HCT116 (cell line): ENCODE measurements around the gene PIWIL4. TPM values are rescaled to one million over a fixed set of nuclear protein-coding genes. Genes with fewer than 3 reads are reported as not detected.

ENCODE experiments used
- ATAC-seq: fragments of 200-7000 bp; cut with Tn5 transposase; 2 replicates; pipeline ENCODE4 v1.9.1; 2020; ENCODE audit warnings: mild to moderate bottlenecking, moderate library complexity
- BruUV-seq: library from RNA; stranded (reverse); fragments of 400-500 nt; replicated peaks from 2 replicates; lab custom pipeline; 2021; lab: Mats Ljungman, UMichigan
- CTCF ChIA-PET: fragments of 300-600 bp; sonication (Branson Sonifier 250); formaldehyde crosslinking; loops from one replicate; lab custom pipeline; 2021; ENCODE audit warnings: antibody characterized with exemption; lab: Charles Lee
- POLR2A ChIA-PET: fragments of 300-600, 350-600 bp; sonication (Branson Sonifier 250); formaldehyde crosslinking; loops from one replicate; lab custom pipeline; 2021; ENCODE audit warnings: antibody characterized with exemption; lab: Charles Lee
- RAD21 ChIA-PET, 2 experiments: fragments of 300-600 bp; sonication (Branson Sonifier 250); formaldehyde crosslinking; loops; one replicate each; lab custom pipeline; 2023; ENCODE audit warnings: low total read pairs in 2 of 2; ENCODE audit not compliant: uncharacterized antibody in 2 of 2, unreplicated experiment in 2 of 2, low non-redundant PET in 1 of 2; lab: Charles Lee
- DNase-seq: peaks from one replicate; pipeline ENCODE4 v3.0.0-alpha.2; 2010; ENCODE audit warnings: low read depth, low spot score
- H2AFZ ChIP-seq: fragments of 200-600 bp; shearing (Covaris generic), sonication (generic); 2 replicates; pipeline ENCODE4 v1.6.1; 2017; ENCODE audit warnings: low read depth, mixed run types, mixed read lengths, antibody characterized with exemption, low read length; ENCODE audit not compliant: poor library complexity, severe bottlenecking
- H3K27ac ChIP-seq: 2 replicates; pipeline ENCODE4 v1.5.1; 2012; ENCODE audit warnings: low read depth, low read length
- H3K27me3 ChIP-seq: fragments of 200-600 bp; sonication (generic); 2 replicates; pipeline ENCODE4 v1.6.1; 2016; ENCODE audit warnings: mixed run types, low read length, mixed read lengths; ENCODE audit not compliant: insufficient read depth
- H3K36me3 ChIP-seq, 2 experiments: fragments of 200-500 bp in 1 of 2; fragments of 200-600 bp in 1 of 2; sonication (Bioruptor generic) in 1 of 2; sonication (generic) in 1 of 2; 2 replicates each; pipeline versions ENCODE4 v1.5.1 to v1.6.1; 2014 to 2016; ENCODE audit warnings: low read length in 2 of 2, inconsistent platforms in 1 of 2, mixed read lengths in 1 of 2, mixed run types in 1 of 2; ENCODE audit not compliant: insufficient read depth in 2 of 2, control insufficient read depth in 1 of 2
- H3K4me1 ChIP-seq, 2 experiments: fragments of 200-600 bp in 1 of 2; sonication (generic) in 1 of 2; 2 replicates each; pipeline versions ENCODE4 v1.5.1 to v1.6.1; 2012 to 2017; ENCODE audit warnings: low read length in 2 of 2, inconsistent platforms in 1 of 2, mild to moderate bottlenecking in 1 of 2, mixed read lengths in 1 of 2, mixed run types in 1 of 2, moderate library complexity in 1 of 2; ENCODE audit not compliant: insufficient read depth in 2 of 2, control insufficient read depth in 1 of 2
- H3K4me2 ChIP-seq: fragments of 200-600 bp; sonication (generic); 2 replicates; pipeline ENCODE4 v1.6.1; 2017; ENCODE audit warnings: mixed run types, low read length, mixed read lengths
- H3K4me3 ChIP-seq, 2 experiments: fragments of 200-600 bp in 1 of 2; sonication (generic) in 1 of 2; replicated peaks in 1 of 2; 2 replicates each; pipeline ENCODE4 v1.5.1; 2011 to 2016; ENCODE audit warnings: low read length in 2 of 2, control low read depth in 1 of 2, low read depth in 1 of 2, mild to moderate bottlenecking in 1 of 2, mixed read lengths in 1 of 2, mixed run types in 1 of 2
- H3K79me2 ChIP-seq: fragments of 200-600 bp; sonication (generic); 2 replicates; pipeline ENCODE4 v1.6.1; 2017; ENCODE audit warnings: mild to moderate bottlenecking, mixed run types, low read length, moderate library complexity, mixed read lengths; ENCODE audit not compliant: insufficient read depth
- H3K9ac ChIP-seq: fragments of 200-600 bp; sonication (generic); 2 replicates; pipeline ENCODE4 v1.6.1; 2016; ENCODE audit warnings: low read length, mixed read lengths
- H3K9me2 ChIP-seq: fragments of 200-600 bp; sonication (generic), shearing (Covaris generic); 2 replicates; pipeline ENCODE4 v1.6.1; 2017; ENCODE audit warnings: mixed run types, mild to moderate bottlenecking, moderate library complexity; ENCODE audit not compliant: insufficient read depth
- H3K9me3 ChIP-seq, 2 experiments: fragments of 200-500 bp in 1 of 2; fragments of 200-600 bp in 1 of 2; sonication (Bioruptor generic) in 1 of 2; sonication (generic) in 1 of 2; 2 replicates each; pipeline ENCODE4 v1.6.1; 2014 to 2017; ENCODE audit warnings: low read length in 2 of 2, mixed read lengths in 2 of 2, inconsistent platforms in 1 of 2, low read depth in 1 of 2, mild to moderate bottlenecking in 1 of 2, mixed run types in 1 of 2, moderate library complexity in 1 of 2; ENCODE audit not compliant: control insufficient read depth in 1 of 2, insufficient read depth in 1 of 2
- H4K20me1 ChIP-seq: fragments of 200-600 bp; sonication (generic), shearing (Covaris generic); 2 replicates; pipeline ENCODE4 v1.6.1; 2017; ENCODE audit warnings: mixed run types, mild to moderate bottlenecking, moderate library complexity; ENCODE audit not compliant: insufficient read depth
- ATF3 ChIP-seq: IDR thresholded peaks from 2 replicates; pipeline ENCODE4 v1.6.1; 2012
- CBX3 ChIP-seq: IDR thresholded peaks from 2 replicates; pipeline ENCODE4 v1.6.1; 2012; ENCODE audit warnings: low read depth
- CEBPB ChIP-seq: IDR thresholded peaks from 2 replicates; pipeline ENCODE4 v1.6.1; 2012; ENCODE audit warnings: low read depth
- CTCF ChIP-seq, 3 experiments: fragments of 200-600 bp in 1 of 3; sonication (generic) in 1 of 3; IDR thresholded peaks in 2 of 3; conservative IDR thresholded peaks in 1 of 3; 2 replicates each; pipeline ENCODE4 v1.5.1; 2012 to 2017; ENCODE audit warnings: low read depth in 2 of 3, low read length in 2 of 3, antibody characterized with exemption in 1 of 3, borderline replicate concordance in 1 of 3, control low read depth in 1 of 3, mild to moderate bottlenecking in 1 of 3, mixed read lengths in 1 of 3, mixed run types in 1 of 3, moderate library complexity in 1 of 3; ENCODE audit not compliant: insufficient read depth in 1 of 3
- EGR1 ChIP-seq: IDR thresholded peaks from 2 replicates; pipeline ENCODE4 v1.6.1; 2012; ENCODE audit warnings: low read depth
- ELF1 ChIP-seq: IDR thresholded peaks from 2 replicates; pipeline ENCODE4 v1.6.1; 2012; ENCODE audit warnings: low read depth, borderline replicate concordance
- EZH2 ChIP-seq: fragments of 200-600 bp; sonication (generic); IDR thresholded peaks from 2 replicates; pipeline ENCODE4 v1.6.1; 2017; ENCODE audit warnings: antibody characterized with exemption, mixed run types
- EZH2phosphoT487 ChIP-seq: fragments of 200-600 bp; IDR thresholded peaks from 2 replicates; pipeline ENCODE4 v1.6.1; 2018; ENCODE audit warnings: antibody characterized with exemption, borderline replicate concordance
- JUND ChIP-seq: IDR thresholded peaks from 2 replicates; pipeline ENCODE4 v1.6.1; 2012
- MAX ChIP-seq: IDR thresholded peaks from 2 replicates; pipeline ENCODE4 v1.6.1; 2012
- POLR2A ChIP-seq: IDR thresholded peaks from 2 replicates; pipeline ENCODE4 v1.7.0; 2011; ENCODE audit warnings: borderline replicate concordance; ENCODE audit not compliant: insufficient read depth, insufficient read length; ENCODE audit errors: extremely low read depth
- POLR2AphosphoS5 ChIP-seq: IDR thresholded peaks from 2 replicates; pipeline ENCODE4 v1.6.1; 2011; ENCODE audit warnings: mild to moderate bottlenecking, low read depth, low read length, moderate library complexity
- RAD21 ChIP-seq: IDR thresholded peaks from 2 replicates; pipeline ENCODE4 v1.6.1; 2012; ENCODE audit warnings: low read depth, mild to moderate bottlenecking
- REST ChIP-seq: IDR thresholded peaks from 2 replicates; pipeline ENCODE4 v1.6.1; 2012; ENCODE audit warnings: low read depth
- SP1 ChIP-seq: IDR thresholded peaks from 2 replicates; pipeline ENCODE4 v1.6.1; 2012; ENCODE audit warnings: low read depth
- SRF ChIP-seq: IDR thresholded peaks from 2 replicates; pipeline ENCODE4 v1.6.1; 2012; ENCODE audit warnings: low read depth
- TCF7L2 ChIP-seq: IDR thresholded peaks from 2 replicates; pipeline ENCODE4 v1.7.0; 2011; ENCODE audit warnings: borderline replicate concordance, inconsistent platforms; ENCODE audit not compliant: insufficient read depth, insufficient read length; ENCODE audit errors: extremely low read depth
- YY1 ChIP-seq: IDR thresholded peaks from 2 replicates; pipeline ENCODE4 v1.6.1; 2011; ENCODE audit warnings: low read length, low read depth, moderate library complexity, mild to moderate bottlenecking; ENCODE audit not compliant: insufficient replicate concordance; ENCODE audit errors: extremely low read depth
- ZFX ChIP-seq: fragments of 450-650 bp; IDR thresholded peaks from 2 replicates; pipeline ENCODE4 v1.6.1; 2017
- ZNF274 ChIP-seq: fragments of 200-500 bp; sonication (Bioruptor generic); IDR thresholded peaks from 2 replicates; pipeline ENCODE4 v1.6.1; 2014; ENCODE audit warnings: mild to moderate bottlenecking, low read depth, low read length, inconsistent platforms
- intact Hi-C: fragments of 100-400 bp; cut with micrococcal nuclease; formaldehyde crosslinking; loops from 2 replicates; pipeline ENCODE4 v1.10.0; 2022
- total RNA-seq: library from RNA; stranded (reverse); gene quantifications from one replicate; pipeline ENCODE4 v1.2.1, GENCODE V29; 2021; ENCODE audit not compliant: unreplicated experiment

Gene PIWIL4
- total RNA-seq, 1 experiment from 2014 or later: 0.34 TPM

GRCh38 chr11:94558468-94558867 is 8.7 kb upstream of the PIWIL4 start (continued):
- TF ChIP-seq TCF7L2 (no peak), EGR1 (no peak), ELF1 (no peak), CBX3 (no peak), EZH2phosphoT487 (no peak), RAD21 (no peak), SRF (no peak), MAX (no peak)

- Histone ChIP-seq H3K27ac (no peak overlapping the region), H4K20me1 (no peaks in the 10 kb centered on the region), H3K9me2 (no peaks in the 10 kb centered on the region), H3K9me3 (no peaks in the 10 kb centered on the region), H3K4me1 (peaks cover 2 to 13% of the 10 kb centered on the region in 2 experiments; a peak in 3 of 4 replicates), H3K4me3 (no peak overlapping the region), H3K79me2 (no peaks in the 10 kb centered on the region), H3K36me3 (no peaks in the 10 kb centered on the region), H3K9ac (no peak overlapping the region), H3K4me2 (no peak overlapping the region), H3K27me3 (no peaks in the 10 kb centered on the region), H2AFZ (no peak overlapping the region)
- TF ChIP-seq ZFX (no peak), MAX (no peak), POLR2A (no peak), POLR2AphosphoS5 (no peak), EGR1 (no peak), CEBPB (no peak), EZH2 (no peak), SP1 (no peak), CBX3 (no peak), ZNF274 (no peak), JUND (no peak), YY1 (no peak), REST (no peak), CTCF (IDR thresholded peaks at IDR 0.05 in 2 of 3, conservative IDR thresholded peaks at IDR 0.05 in 1 of 3; ENCODE audit: borderline replicate concordance in 1 of 3, insufficient read depth in 1 of 3, low read depth in 2 of 3, low read length in 2 of 3) (no peak), TCF7L2 (no peak), ATF3 (no peak)
- BruUV-seq: no TSS peak
- ChIA-PET RAD21 (no interaction called here), CTCF (no interaction called here), POLR2A (no interaction called here)
- intact Hi-C loops: no loop called here
- DNase-seq: no peak
- ATAC-seq: no peak
These were observed 8.2 kb upstream of the PIWIL4 start for GRCh38 chr11:94558932-94559331.
